Measurements from ENCODE around the gene KCNG2. TPM values are rescaled to one million over a fixed set of nuclear protein-coding genes. Genes with fewer than 3 reads are reported as not detected.

Gene KCNG2
- polyA plus RNA-seq, 4 donors = 0.14 to 0.40 (median 0.28) TPM

DNA sequence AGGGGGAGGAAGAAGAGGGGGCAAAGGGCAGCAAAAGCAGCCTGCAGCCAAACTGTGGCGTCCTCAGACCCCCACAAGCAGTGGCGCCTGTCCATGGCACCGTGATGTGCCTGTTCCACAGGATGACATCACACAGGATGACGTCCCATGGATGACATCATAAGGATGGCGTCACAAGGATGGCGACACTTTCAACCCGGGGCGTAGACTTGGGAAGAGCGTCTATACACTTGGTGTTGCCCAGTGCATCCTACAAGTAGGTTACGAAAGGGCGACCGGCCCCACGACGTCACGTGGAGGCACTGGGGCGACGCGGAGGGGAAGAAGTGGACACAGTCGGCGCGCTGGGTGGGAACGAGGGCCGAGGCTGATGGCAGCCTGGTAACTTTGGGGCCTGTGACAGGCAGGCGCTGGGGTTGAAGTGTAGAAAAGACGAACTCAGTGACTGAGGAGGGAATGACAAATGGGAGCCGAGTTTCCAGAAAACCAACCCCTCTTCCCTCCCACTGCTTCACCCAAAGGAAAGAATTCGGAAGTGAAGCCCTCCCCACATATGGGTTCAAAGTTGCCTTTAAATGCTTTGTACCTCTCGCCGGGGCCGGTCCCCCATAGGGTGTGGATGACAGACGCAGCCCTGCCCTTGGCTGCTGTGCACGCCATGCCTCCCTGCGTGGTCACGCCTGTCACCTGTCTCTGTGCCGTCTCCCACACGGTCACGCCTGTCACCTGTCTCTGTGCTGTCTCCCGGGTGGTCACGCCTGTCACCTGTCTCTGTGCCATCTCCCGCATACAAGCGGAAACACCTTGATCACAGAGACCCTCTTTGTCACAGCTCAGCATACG is 13.4 kb upstream of the KCNG2 start:
- no peak for DNase-seq (ENCODE audit: low read depth in 4 of 4, low spot score in 3 of 4)

DNA sequence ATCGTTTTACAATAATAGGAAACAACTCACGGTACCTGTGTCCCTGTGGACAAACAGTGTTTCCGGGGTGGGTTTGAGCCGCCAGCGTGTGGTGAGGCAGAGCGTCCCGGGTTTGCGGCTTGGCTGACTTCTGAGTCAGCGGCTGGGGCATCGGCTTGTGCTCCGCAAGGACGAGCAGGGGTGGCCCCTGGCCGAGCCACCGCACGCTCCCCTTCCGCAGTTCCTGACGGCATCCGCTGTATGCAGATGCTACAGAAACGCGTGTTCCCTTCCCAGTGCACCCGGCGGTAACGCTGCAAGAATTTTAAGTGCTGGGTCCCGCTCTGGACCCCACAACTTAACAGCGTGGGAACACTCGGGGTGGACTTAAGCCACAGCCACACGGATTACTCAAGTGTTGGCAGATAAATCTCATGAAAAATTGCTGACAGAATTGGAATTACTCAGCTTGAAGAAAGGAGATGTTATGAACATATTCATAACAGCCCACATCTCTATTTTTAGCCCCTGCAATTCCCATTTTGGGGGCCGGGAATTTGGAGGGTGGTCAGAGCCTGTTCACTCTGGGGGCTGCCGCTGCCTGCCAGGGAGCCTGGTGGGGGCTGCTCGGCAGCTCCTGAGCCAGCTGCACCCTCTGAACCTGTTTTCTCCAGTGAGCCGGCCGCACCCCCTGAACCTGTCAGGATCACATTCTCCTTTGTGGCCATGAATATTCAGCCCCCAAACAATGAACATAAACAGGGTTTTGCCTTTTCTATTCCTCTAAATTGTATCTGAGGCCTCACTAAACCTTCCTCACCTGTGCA is 12.6 kb upstream of the KCNG2 start:
- no peak for DNase-seq (ENCODE audit: low read depth in 4 of 4, low spot score in 3 of 4)

DNA sequence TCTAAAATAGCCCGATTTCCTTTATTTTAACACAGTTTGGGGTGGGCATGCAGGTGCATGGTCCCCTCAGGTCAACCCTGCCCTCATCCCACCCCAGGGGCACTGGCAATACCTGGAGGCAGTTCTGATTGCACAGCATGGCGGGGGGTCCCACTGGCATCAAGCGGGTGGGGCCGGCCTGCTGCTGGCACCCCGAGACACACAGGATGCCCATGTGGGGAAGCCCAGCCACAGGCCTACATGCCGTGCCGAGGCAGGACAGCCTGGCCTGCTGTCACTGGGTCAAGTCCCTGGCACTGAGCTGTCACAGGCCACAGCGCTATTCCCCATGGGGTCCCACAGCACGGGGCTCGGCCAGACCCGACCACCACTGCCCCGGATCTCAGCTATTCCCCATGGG is 11.9 kb upstream of the KCNG2 start:
- no peak for DNase-seq (ENCODE audit: low read depth in 4 of 4, low spot score in 3 of 4)

DNA sequence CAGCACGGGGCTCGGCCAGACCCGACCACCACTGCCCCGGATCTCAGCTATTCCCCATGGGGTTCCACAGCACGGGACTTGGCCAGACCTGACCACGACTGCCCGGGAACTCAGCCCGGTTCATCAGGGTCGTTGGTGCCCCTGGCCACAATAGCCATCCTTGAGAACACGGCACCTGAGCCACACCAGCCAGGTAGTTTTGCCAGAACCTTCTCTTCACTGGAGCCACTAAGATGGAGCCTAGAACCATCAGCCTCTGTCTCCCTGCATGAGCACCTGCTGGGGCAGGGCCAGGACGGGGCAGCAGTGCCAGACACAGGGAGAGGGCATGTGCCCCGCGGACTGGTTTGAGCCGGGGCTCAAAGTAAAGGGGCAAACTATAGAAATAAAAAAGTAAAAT is 11.4 kb upstream of the KCNG2 start:
- no peak for DNase-seq (ENCODE audit: low read depth in 4 of 4, low spot score in 3 of 4)

DNA sequence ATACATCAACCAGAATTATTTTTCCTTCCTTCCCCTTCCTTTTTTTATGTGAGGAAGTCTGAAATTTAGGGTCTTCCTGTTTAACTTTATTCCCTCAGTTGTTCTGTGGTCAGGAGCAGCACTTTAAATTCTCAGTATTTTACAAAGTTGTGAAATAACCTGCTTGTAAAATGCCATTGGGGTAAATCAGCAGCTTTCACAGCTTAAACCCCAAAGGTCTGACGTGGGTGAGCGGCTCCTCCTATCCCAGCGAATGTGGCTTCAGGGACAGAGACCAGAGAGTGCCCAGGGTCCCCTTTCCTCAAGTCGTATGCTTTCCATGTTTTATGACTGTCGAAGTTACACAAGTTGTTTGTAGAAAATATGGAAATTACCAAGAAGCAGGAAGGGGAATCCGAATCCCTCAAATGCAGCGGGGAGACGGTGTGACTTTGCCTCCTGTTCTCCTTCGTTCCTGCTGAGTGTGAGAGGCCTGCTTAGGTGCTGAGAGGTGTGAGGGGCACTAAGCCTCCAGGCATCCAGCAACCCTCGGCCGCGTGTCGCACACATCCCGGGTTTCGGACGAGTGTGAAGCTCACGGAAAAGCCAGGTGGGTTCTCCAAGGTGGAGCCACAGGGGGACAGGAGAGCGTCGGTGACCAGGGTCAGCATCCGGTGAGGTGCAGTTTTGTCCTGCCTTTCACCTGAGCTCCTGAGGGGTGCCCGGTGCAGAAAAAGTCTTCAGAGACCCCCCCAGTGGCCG is 10.8 kb upstream of the KCNG2 start:
- DNase-seq (ENCODE audit: low read depth in 4 of 4, low spot score in 3 of 4) = no peak

DNA sequence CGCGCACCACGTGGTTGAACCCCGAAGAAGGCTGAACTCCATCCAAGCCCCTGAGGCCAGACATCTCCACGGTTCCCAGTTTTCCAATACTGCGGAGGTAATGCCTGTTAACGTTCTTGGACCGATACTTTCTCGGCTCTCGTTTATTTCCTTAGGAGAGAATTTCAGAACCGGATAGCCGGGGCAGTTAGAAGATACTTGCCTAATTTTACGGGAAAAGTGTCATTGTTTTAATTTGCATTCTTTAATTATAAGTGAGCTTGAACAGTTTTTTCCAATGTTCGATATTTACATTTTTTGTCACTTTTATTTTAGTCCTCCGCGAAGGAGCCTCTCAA is 10.2 kb upstream of the KCNG2 start:
- no peak for DNase-seq (ENCODE audit: low read depth in 4 of 4, low spot score in 3 of 4)

DNA sequence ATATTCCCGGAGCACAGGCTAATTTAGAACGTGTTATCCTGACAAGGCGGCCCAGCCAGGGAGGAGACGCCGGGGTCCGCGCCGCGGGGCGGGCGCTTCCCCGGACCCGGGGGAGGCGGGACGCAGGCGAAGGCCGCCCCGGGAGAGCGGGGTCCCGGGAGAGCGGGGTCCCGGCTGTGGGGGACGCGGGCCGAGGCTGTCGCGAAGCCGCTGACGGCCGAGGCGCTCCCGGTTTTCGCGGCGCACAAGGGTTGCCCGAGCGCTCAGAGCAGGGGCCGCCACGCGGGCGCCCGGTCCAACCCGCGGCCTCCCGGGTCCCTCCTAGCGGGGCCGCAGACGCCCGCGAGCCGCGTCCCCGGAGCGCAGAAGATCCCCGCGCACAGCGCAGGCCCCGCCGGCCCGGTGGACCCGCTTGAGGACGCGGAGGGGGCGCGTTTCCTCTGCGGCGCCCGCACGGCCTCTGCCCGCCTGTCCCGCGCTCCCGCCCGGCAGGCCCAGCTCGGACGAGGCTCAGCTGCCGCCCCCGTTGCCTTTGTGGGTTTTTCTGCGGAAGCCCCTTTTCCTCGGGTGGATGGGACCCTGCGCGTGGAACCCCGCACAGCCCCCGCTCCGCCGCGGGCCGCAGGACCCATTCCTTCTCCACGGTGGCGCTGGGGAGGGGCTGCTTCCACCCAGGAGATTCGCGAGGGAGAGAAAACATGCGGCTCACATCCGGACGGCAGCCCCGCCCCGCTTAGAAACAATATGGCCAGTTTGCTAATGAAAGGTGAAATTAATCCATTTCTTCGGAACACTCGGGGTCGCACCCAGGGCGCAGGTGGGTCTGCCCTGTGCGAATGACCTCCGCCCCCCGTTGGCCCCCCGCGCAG is 9.6 kb upstream of the KCNG2 start:
- DNase-seq (ENCODE audit: low read depth in 4 of 4, low spot score in 3 of 4) = no peak

DNA sequence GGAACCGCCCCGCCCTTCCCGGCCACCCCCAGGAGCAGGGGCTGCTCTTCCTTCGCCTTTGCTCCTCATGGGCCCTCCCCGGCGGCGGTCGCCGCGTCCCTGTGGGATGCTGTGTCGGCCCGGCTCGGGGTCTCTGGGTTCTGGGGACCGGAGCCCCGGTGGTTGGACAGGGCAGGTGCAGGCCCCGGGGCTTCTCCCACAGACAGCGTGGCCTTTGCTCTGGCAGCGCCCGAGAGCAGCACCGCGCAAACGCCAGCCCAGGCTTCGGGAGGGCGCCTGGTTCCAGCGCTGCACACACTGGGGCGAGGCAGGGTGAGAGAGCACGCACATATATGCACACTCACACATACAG is 9.0 kb upstream of the KCNG2 start:
- no peak for DNase-seq (ENCODE audit: low read depth in 4 of 4, low spot score in 3 of 4)

DNA sequence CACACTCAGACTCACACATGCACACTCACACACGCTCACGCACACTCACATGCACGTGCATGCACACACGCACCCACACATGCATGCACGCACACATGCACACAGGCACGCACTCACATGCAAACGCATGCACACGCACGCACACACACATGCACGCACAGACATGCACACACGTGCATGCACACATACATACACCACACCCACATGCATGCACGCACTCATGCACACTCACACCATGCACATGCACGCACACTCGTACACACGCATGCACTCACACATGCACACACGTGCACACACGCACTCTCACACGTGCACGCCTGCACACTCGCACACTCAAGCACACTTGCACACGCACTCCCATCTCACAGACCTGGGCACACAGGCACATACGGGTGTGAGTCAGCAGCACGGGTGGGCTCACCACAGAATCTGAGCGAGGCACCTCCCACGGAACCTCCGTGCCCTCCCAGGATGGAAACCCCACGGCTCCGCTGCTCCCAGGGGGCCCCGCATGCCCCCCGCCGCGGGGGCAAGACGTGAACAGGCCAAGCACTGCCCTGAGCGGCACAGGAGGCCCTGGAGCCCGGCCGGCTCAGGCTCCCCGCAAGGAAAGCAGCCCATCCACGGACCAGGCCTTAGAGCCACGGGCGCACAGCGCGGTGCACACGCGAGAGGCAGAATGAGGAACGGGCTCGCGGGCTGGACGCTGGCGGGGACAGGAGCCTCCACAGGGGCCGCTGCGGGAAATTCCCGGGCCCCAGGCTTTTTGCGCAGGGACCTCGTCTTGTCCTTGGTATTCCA is 8.4 kb upstream of the KCNG2 start:
- DNase-seq (ENCODE audit: low read depth in 4 of 4, low spot score in 3 of 4) = no peak

DNA sequence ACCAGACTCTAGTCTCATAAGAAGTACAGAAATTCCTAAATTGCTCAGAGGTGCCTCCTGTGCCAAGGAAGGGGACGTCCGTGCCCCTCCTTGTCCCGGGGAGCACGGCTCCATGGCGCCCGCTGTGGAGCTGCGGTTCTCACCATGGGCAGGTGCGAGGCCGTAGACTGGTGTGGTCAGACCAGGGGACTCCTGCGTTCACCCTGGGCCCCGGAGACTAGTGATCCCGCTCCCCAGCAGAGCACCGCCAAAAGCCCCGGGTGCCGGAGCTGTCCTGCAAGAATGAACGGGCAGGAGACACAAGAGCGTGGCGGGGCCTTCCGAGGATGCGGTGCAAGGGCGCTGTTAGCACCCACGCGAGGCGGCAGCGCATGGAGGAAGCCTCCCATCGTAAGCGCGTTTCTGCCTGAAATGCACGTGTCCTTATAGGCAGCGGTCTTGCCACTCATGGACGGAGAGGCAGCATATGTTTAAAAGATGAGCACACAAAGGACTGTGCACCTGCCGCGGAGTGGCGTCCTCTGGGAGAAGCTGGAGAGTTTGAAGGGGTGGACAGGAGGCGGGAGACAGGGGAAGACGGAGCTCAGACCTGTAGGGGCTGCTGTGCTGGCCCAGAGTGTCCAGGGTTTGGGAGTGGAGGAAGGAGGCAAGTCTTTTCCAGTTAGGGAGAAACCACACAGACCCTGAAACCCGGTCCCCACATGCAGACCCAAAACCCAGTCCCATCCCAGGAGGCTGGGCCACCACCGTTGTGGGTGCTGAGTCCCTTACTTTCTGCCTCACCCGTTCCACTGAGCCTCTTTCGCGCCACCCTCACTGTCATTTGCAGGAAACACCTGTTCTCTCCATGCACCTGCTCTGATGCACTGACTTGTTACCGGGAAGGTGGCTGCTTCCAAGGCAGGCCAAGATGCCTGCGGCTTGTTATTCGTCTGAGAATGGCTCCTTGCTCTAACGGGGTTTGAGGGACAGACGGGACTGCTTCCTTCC is 7.5 kb upstream of the KCNG2 start:
- DNase-seq (ENCODE audit: low read depth in 4 of 4, low spot score in 3 of 4) = no peak

DNA sequence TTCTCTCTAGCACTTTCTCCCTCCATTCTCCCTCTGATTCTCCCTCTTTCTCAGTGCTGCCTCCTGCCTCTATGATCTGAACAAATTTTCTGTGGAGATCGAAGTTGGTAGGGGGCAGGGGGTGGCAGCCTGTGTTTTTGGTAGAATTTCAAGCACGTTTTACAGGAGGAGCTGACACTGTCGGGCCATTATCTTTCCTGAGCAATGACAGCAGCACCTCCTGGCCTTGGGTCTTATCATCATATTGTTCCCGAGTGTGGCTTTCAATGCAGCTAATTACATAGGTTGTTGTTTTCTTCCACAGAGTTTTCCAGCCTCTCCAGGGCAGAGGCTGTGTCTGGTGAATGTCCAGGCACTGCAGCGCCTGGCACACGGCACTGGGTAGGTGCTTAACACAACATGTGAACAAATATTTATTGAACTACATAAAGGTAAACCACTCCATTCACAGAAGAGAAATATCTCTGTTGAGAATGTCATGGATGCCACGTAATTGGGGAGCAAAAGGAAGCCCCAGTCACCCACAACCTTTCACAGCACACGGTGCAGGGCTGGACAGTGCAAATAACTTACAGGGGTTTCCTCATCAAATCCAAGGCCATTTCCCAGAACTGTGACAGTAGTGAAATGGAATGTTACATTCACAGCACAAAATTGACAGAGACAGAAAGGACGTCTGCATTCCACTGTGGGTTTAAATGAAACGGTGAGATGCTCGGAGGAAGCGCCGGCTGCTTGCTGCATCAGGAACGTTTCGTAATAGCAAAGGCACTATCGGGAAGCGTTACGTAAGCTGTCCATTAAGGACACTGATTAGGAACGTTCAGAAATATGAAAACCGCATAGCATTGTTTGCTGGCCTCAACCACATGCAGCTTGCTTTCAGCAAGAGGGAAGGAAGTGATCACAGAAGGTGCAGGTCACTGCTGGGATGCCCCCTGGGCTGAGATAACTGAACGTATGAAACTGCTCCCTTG is 6.5 kb upstream of the KCNG2 start:
- no peak for DNase-seq (ENCODE audit: low read depth in 4 of 4, low spot score in 3 of 4)

DNA sequence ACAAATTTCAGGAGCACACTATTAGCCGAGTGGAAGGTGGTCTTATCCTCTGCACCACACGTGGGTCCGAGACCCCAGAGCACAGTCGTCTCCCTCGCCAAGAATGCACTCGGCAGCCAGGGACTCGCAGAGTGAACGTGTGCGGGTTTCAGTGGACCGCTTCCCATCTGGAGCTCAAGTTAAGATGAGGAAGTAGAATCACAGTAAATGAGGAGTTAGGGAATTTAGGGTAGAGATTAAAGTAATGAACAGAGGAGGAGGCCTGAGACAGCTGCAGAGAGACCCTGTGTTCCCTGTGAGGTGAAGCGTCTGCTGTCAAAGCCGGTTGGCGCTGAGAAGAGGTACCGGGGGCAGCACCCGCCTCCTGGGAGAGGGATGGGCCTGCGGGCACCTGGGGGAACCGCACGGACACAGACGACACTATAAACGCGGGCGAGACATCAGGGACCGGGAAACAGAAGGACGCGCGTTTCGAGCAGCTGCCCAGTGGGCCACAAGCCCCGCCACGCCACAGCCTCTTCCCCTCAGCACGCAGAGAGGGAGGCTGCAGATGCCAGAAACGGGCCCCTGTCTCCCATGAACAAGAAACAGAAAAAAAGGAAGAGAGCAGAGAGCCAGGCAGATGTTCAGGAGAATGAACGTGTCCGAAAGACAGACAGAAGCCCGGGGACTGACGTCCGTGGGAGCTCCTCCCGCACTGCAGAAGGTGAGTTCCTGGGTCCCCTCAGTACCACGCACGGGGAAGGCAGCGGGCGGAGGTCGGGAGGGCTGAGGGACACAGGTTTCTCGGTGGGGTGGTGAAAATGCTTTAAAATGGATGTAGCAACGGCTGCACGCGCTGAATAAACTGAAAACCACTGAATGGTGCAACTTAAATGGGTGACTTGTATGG is 5.4 kb upstream of the KCNG2 start:
- no peak for DNase-seq (ENCODE audit: low read depth in 4 of 4, low spot score in 3 of 4)

DNA sequence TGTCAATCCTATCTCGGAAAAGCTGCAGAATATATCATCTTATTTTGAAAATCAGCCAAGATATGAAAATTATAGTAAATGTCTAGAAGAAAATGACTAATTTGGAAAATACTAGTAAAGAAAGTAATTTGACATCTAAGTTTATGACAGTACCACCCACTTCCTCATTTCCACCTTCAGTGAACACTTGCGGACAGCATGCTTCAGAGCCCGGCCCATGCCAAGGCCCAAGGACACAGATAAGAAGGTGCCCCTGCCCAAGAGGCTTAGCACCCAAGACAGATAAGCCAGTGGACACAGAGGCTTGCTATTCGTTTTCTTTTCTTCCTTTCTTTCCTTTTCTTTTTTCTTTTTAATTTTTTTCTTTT is 4.8 kb upstream of the KCNG2 start:
- no peak for DNase-seq (ENCODE audit: low read depth in 4 of 4, low spot score in 3 of 4)

DNA sequence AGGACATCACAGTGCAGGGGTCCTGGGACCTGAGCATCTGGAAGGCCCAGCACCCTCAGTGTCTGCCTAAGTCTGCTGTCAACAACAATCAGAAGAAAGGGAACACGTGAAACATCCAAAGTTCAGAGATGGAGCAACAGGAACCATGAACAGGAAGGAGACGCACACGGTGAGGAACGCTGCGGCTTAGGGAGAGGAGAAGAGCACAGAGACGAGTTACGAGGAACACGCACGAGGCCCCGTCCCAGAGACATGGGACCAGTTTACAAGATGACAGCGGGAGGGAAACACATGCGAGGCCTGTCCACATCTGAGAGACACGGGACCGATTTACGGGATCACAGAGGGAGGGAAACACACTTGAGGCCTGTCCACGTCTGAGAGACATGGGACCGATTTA is 2.9 kb upstream of the KCNG2 start:
- no peak for DNase-seq (ENCODE audit: low read depth in 4 of 4, low spot score in 3 of 4)

DNA sequence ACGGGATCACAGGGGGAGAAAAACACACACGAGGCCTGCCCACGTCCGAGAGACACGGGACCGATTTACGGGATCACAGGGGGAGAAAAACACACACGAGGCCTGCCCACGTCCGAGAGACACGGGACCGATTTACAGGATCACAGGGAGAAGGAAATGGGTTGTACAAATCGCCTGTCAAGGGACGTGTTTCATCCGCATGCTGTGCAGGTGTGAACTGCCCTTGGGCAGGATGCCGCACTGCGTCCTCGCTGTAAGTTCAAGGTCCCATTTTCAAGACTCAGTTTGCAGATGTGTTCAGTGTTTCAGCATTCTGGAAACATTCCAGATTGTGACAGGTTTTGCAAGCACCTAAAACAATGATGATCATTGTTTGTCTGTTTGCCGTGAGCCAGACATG is 2.3 kb upstream of the KCNG2 start:
- no peak for DNase-seq (ENCODE audit: low read depth in 4 of 4, low spot score in 3 of 4)

DNA sequence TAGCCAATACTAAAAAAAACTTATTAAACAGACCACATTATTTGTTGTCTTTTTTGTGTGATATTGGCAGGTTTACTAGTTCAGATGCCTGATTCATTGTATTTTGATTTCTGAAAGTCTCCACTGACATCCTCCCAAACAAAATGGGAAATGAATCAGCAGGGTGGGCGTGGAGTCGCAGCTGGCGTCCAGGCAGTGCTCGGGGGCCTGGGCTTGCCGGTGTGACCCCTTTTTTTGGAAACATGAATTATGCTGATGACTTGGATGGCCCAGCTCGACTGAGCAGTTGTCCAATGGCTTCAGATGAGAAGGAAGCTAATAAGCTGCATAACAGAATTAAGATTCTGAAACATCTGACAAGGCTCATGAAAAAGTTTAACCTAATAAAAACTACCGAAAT is 1.7 kb upstream of the KCNG2 start:
- no peak for DNase-seq (ENCODE audit: low read depth in 4 of 4, low spot score in 3 of 4)

All from left renal pelvis (tissue), 4 donors.